Measurements from ENCODE around the gene OR3A1.
"Not testable (repeated sequence)": the region's sequence is repeated elsewhere in the genome, so short reads cannot be mapped to it uniquely, and the experiment has no call there.

The OR3A1 gene

GRCh38 chr17:3298260-3298659 is at the start of gene OR3A1:
OR3A1 (minus strand) TSS chr17:3298360; CDS start chr17:3292582, 5,778 bp downstream.
- no peak for DNase-seq (ENCODE audit: low read depth)

- not testable (repeated sequence) for DNase-seq (ENCODE audit: low read depth)
These were observed 44.6 kb upstream of the OR3A1 start for GRCh38 chr17:3342782-3343181.

GRCh38 chr17:3335876-3336275 is 37.7 kb upstream of the OR3A1 start:
- DNase-seq (ENCODE audit: low read depth) = no peak

- no peak for DNase-seq (ENCODE audit: low read depth)
These were observed 20.2 kb upstream of the OR3A1 start for GRCh38 chr17:3318336-3318735.

GRCh38 chr17:3316836-3317235 is 18.7 kb upstream of the OR3A1 start:
- no peak for DNase-seq (ENCODE audit: low read depth)

GRCh38 chr17:3308603-3309002 is 10.4 kb upstream of the OR3A1 start:
- no peak for DNase-seq (ENCODE audit: low read depth)

GRCh38 chr17:3295632-3296031 is 2.5 kb downstream of the OR3A1 start:
- DNase-seq (ENCODE audit: low read depth) = no peak

GRCh38 chr17:3293548-3293947 is 4.6 kb downstream of the OR3A1 start:
- DNase-seq (ENCODE audit: low read depth) = not testable (repeated sequence)

- DNase-seq (ENCODE audit: low read depth) = no peak
These were observed 15.3 kb downstream of the OR3A1 start for GRCh38 chr17:3282901-3283300.

GRCh38 chr17:3276126-3276525 is 22.0 kb downstream of the OR3A1 start:
- DNase-seq (ENCODE audit: low read depth) = no peak

GRCh38 chr17:3271072-3271848 is 26.9 kb downstream of the OR3A1 start:
- no peak for DNase-seq (ENCODE audit: low read depth)

- DNase-seq (ENCODE audit: low read depth) = no peak
These were observed 37.6 kb downstream of the OR3A1 start for GRCh38 chr17:3260600-3260999.

GRCh38 chr17:3260163-3260562 is 38.0 kb downstream of the OR3A1 start:
- DNase-seq (ENCODE audit: low read depth) = no peak

GRCh38 chr17:3256575-3256974 is 41.6 kb downstream of the OR3A1 start:
- no peak for DNase-seq (ENCODE audit: low read depth)

GRCh38 chr17:3249013-3249412 is 49.1 kb downstream of the OR3A1 start:
- DNase-seq (ENCODE audit: low read depth) = not testable (repeated sequence)

GRCh38 chr17:3244841-3245240 is 53.3 kb downstream of the OR3A1 start:
- not testable (repeated sequence) for DNase-seq (ENCODE audit: low read depth)

- not testable (repeated sequence) for DNase-seq (ENCODE audit: low read depth)
These were observed 57.1 kb downstream of the OR3A1 start for GRCh38 chr17:3241044-3241443.
